ENCODE measurements around the gene RBM47. TPM values are rescaled to one million over a fixed set of nuclear protein-coding genes. Genes with fewer than 3 reads are reported as not detected.

Gene RBM47
- total RNA-seq, 1 donor from 2014 or later, result 61.1 TPM

DNA sequence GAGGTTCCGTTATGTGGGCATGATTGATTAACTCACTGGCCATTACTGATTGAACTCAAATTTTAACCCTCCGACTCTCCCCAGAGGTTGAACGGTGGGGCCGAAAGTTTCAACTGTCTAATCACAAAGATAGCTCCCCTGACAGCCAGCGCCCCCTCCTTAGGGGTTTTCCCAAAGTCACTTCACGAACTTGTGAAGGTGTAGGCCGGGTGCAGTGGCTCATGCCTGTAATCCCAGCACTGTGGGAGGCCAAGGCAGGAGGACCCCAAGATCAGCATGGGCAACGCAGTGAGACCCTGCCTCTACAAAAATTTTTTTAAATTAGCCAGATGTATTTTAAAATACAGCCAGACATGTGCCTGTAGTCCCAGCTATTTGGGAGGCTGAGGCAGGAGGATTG lies 39.8 kb upstream of the RBM47 start:
- TF ChIP-seq CTCF (IDR thresholded peaks at IDR 0.05) (no peak), POLR2A (IDR thresholded peaks at IDR 0.05) (no peak), POLR2AphosphoS5 (IDR thresholded peaks at IDR 0.05; ENCODE audit: insufficient read depth in 1 of 2, low read depth in 1 of 2) (no peak)
- Histone ChIP-seq H3K4me3 (no peak overlapping the region), H3K36me3 (no peaks in the 10 kb centered on the region), H3K4me1 (no peaks in the 10 kb centered on the region), H3K9me3 (no peaks in the 10 kb centered on the region), H3K27me3 (no peaks in the 10 kb centered on the region), H3K27ac (no peak overlapping the region)
- DNase-seq (ENCODE audit: extremely low spot score in 2 of 2), result no peak
- intact Hi-C loops (cut with DNase I), result no loop called here

GRCh38 chr4:40665842-40666241 lies 36.2 kb upstream of the RBM47 start:
- TF ChIP-seq POLR2AphosphoS5 (IDR thresholded peaks at IDR 0.05; ENCODE audit: insufficient read depth in 1 of 2, low read depth in 1 of 2) (no peak), CTCF (IDR thresholded peaks at IDR 0.05) (no peak), POLR2A (IDR thresholded peaks at IDR 0.05) (no peak)
- Histone ChIP-seq H3K27ac (no peak overlapping the region), H3K36me3 (no peaks in the 10 kb centered on the region), H3K27me3 (no peaks in the 10 kb centered on the region), H3K4me1 (no peaks in the 10 kb centered on the region), H3K9me3 (no peaks in the 10 kb centered on the region), H3K4me3 (no peak overlapping the region)
- no peak for DNase-seq (ENCODE audit: extremely low spot score in 2 of 2)
- intact Hi-C loops (cut with DNase I), result no loop called here

- DNase-seq (ENCODE audit: extremely low spot score in 2 of 2), result no peak
- no peak overlapping the region for H3K4me3 ChIP-seq
- H3K27ac ChIP-seq, result no peak overlapping the region
- no peaks in the 10 kb centered on the region for H3K36me3 ChIP-seq
- no peaks in the 10 kb centered on the region for H3K4me1 ChIP-seq
- TF ChIP-seq CTCF (IDR thresholded peaks at IDR 0.05) (no peak), POLR2AphosphoS5 (IDR thresholded peaks at IDR 0.05; ENCODE audit: insufficient read depth in 1 of 2, low read depth in 1 of 2) (peak in 1 of 2 donors; percentile 44)
- intact Hi-C loops (cut with DNase I), result no loop called here
- H3K9me3 ChIP-seq, result no peaks in the 10 kb centered on the region
- no peaks in the 10 kb centered on the region for H3K27me3 ChIP-seq
Observed at GRCh38 chr4:40662962-40663604, 33.4 kb upstream of the RBM47 start.

DNA sequence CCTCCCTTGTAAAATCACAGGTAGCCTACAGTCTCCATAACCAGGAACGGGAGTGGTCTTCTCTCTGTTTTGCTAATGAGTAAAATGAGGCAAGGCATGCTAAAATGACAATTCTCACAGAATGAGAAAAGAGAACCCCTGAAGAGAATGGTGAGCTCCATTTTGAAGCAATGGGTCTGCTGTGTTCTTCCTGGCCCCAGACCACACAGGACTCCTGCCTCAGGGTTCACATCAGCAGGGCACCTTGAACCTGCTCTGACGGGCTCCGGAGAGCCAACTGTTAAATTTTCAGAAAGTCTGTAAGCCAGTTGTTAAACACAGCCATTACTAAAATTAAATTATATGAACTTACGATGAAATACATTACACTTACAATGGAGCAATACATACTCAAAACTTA lies 32.1 kb upstream of the RBM47 start:
- Histone ChIP-seq H3K36me3 (no peaks in the 10 kb centered on the region), H3K9me3 (no peaks in the 10 kb centered on the region), H3K4me3 (no peak overlapping the region), H3K27me3 (no peaks in the 10 kb centered on the region), H3K27ac (no peak overlapping the region), H3K4me1 (no peaks in the 10 kb centered on the region)
- intact Hi-C loops (cut with DNase I), result no loop called here
- no peak for TF ChIP-seq CTCF (IDR thresholded peaks at IDR 0.05)
- TF ChIP-seq POLR2A (IDR thresholded peaks at IDR 0.05), result no peak
- TF ChIP-seq POLR2AphosphoS5 (IDR thresholded peaks at IDR 0.05; ENCODE audit: insufficient read depth in 1 of 2, low read depth in 1 of 2), result no peak
- DNase-seq (ENCODE audit: extremely low spot score in 2 of 2), result no peak

DNA sequence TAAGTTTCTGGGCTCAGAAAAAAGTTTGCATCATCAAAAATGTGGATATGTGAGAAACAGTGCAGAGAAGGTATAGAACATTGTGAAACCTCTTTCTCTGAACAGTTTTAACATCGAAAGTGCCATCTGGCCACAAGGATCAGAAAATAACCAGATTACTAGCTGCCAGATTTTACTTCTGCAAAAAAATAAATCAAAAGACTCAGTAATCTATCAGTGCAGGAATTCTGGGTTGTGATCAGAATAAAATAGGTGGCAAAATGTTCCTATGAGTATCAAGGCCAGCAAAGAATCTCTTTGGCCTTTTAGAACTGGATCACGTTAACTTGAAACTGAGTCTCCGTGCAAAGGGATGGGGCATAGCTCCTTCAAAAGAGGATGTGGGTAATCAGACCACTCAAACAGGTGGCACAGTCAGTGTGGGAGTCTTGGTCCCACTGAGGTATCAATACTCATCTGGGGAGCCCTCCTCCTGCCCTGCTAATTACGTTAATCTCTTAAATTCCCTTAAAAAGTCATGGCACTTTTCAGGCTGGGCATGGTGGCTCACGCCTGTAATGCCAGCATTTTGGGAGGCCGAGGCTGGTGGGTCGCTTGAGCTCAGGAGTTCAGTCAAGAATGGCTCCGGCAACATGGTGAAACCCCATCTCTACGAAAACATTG lies 26.7 kb upstream of the RBM47 start:
- no peaks in the 10 kb centered on the region for H3K9me3 ChIP-seq
- H3K27ac ChIP-seq, result no peak overlapping the region
- H3K4me3 ChIP-seq, result no peak overlapping the region
- intact Hi-C loops (cut with DNase I), result no loop called here
- DNase-seq (ENCODE audit: extremely low spot score in 2 of 2), result no peak
- H3K36me3 ChIP-seq, result no peaks in the 10 kb centered on the region
- no peaks in the 10 kb centered on the region for H3K4me1 ChIP-seq
- no peaks in the 10 kb centered on the region for H3K27me3 ChIP-seq
- no peak for TF ChIP-seq POLR2A (IDR thresholded peaks at IDR 0.05)
- TF ChIP-seq CTCF (IDR thresholded peaks at IDR 0.05), result no peak
- TF ChIP-seq POLR2AphosphoS5 (IDR thresholded peaks at IDR 0.05; ENCODE audit: insufficient read depth in 1 of 2, low read depth in 1 of 2), result no peak

Data from vagina (tissue), 2 donors.